GM23338 (cell line): ENCODE results near the gene CAPG. TPM values are rescaled to one million over a fixed set of nuclear protein-coding genes. Genes with fewer than 3 reads are reported as not detected.
A peak's percentile ranks its signal among the peaks of the same experiment; 100 is the strongest.
"Not testable (repeated sequence)": the region's sequence is repeated elsewhere in the genome, so short reads cannot be mapped to it uniquely, and the experiment has no call there.

Experiments used
- ATAC-seq: fragments of 200-7000 bp; cut with Tn5 transposase; 3 replicates; pipeline ENCODE4 v1.9.1; 2020
- DNase-seq: peaks from one replicate; pipeline ENCODE4 v3.0.0-alpha.2; 2015; ENCODE audit warnings: low spot score
- H2AFZ ChIP-seq: fragments of 200-600 bp; sonication (generic); 2 replicates; pipeline ENCODE4 v1.8.0; 2016; ENCODE audit warnings: antibody characterized with exemption, mild to moderate bottlenecking, moderate library complexity
- H3F3A ChIP-seq: fragments of 200-600 bp; sonication (generic); replicated peaks from 2 replicates; pipeline ENCODE4 v1.8.0; 2017; ENCODE audit warnings: antibody characterized with exemption, mixed run types, low read depth
- H3K27ac ChIP-seq: fragments of 200-600 bp; sonication (generic); 2 replicates; pipeline ENCODE4 v1.6.1; 2016; ENCODE audit warnings: low read depth
- H3K27me3 ChIP-seq: fragments of 200-600 bp; sonication (generic); 2 replicates; pipeline ENCODE4 v1.8.0; 2016; ENCODE audit warnings: mild to moderate bottlenecking, mixed run types, moderate library complexity; ENCODE audit not compliant: insufficient read depth
- H3K36me3 ChIP-seq: fragments of 200-600 bp; sonication (generic); 2 replicates; pipeline ENCODE4 v1.8.0; 2016; ENCODE audit warnings: mild to moderate bottlenecking; ENCODE audit not compliant: insufficient read depth
- H3K4me1 ChIP-seq: fragments of 200-600 bp; sonication (generic); 2 replicates; pipeline ENCODE4 v1.8.0; 2016; ENCODE audit warnings: mild to moderate bottlenecking, moderate library complexity; ENCODE audit not compliant: insufficient read depth
- H3K4me2 ChIP-seq: fragments of 200-600 bp; sonication (generic); 2 replicates; pipeline ENCODE4 v1.7.1; 2017; ENCODE audit warnings: mixed run types
- H3K4me3 ChIP-seq: fragments of 200-600 bp; sonication (generic); 2 replicates; pipeline ENCODE4 v1.6.1; 2016; ENCODE audit warnings: mixed run types
- H3K79me2 ChIP-seq: fragments of 200-600 bp; sonication (generic); replicated peaks from 2 replicates; pipeline ENCODE4 v1.8.0; 2017; ENCODE audit warnings: mild to moderate bottlenecking; ENCODE audit not compliant: insufficient read depth
- H3K9me2 ChIP-seq: fragments of 200-600 bp; sonication (generic); 2 replicates; pipeline ENCODE4 v1.8.0; 2017; ENCODE audit not compliant: insufficient read depth
- H4K20me1 ChIP-seq: fragments of 200-600 bp; sonication (generic); replicated peaks from 2 replicates; pipeline ENCODE4 v1.8.0; 2017; ENCODE audit warnings: mild to moderate bottlenecking; ENCODE audit not compliant: insufficient read depth
- H3K27ac Mint-ChIP-seq: 2 replicates; pipeline ENCODE4 v1.8.0; 2020; ENCODE audit warnings: inconsistent platforms, mild to moderate bottlenecking, moderate library complexity, mixed read lengths
- H3K27me3 Mint-ChIP-seq: 3 replicates; pipeline ENCODE4 v1.8.0; 2022; ENCODE audit warnings: low read depth, mild to moderate bottlenecking, moderate library complexity, mixed read lengths, inconsistent platforms; ENCODE audit not compliant: insufficient read depth, poor library complexity
- H3K36me3 Mint-ChIP-seq: 3 replicates; pipeline ENCODE4 v1.8.0; 2021; ENCODE audit warnings: low read depth, mild to moderate bottlenecking, inconsistent platforms, moderate library complexity, mixed read lengths
- H3K4me1 Mint-ChIP-seq: 3 replicates; pipeline ENCODE4 v1.8.0; 2020; ENCODE audit warnings: mild to moderate bottlenecking, inconsistent platforms, mixed read lengths
- H3K4me3 Mint-ChIP-seq: 3 replicates; pipeline ENCODE4 v1.8.0; 2021; ENCODE audit warnings: moderate library complexity, mild to moderate bottlenecking, inconsistent platforms, mixed read lengths
- H3K9me3 Mint-ChIP-seq: 3 replicates; pipeline ENCODE4 v1.8.0; 2020; ENCODE audit warnings: moderate library complexity, mild to moderate bottlenecking, inconsistent platforms, mixed read lengths
- CREB1 ChIP-seq: fragments of 250-450 bp; sonication (Bioruptor Pico); IDR thresholded peaks from 2 replicates; pipeline ENCODE4 v1.5.0; 2020; ENCODE audit warnings: low read depth, mild to moderate bottlenecking, moderate library complexity
- CTCF ChIP-seq, 2 experiments: fragments of 200-600 bp in 1 of 2; sonication (generic) in 1 of 2; conservative IDR thresholded peaks; 2 replicates each; pipeline versions ENCODE4 v1.5.1 to v1.6.1; 2016 to 2017; ENCODE audit warnings: antibody characterized with exemption in 2 of 2, low read depth in 2 of 2, mild to moderate bottlenecking in 2 of 2, moderate library complexity in 1 of 2
- ETS1 ChIP-seq: IDR thresholded peaks from 2 replicates; pipeline ENCODE4 v1.6.1; 2016; ENCODE audit warnings: antibody characterized with exemption
- EZH2phosphoT487 ChIP-seq: fragments of 200-600 bp; sonication (generic); IDR thresholded peaks from one replicate; pipeline ENCODE4 v1.8.1; 2018; ENCODE audit warnings: antibody characterized with exemption; ENCODE audit not compliant: unreplicated experiment
- POLR2AphosphoS5 ChIP-seq: IDR thresholded peaks from 2 replicates; pipeline ENCODE4 v1.6.1; 2016; ENCODE audit warnings: antibody characterized with exemption, low read depth
- polyA plus RNA-seq: library from polyadenylated mRNA; unstranded; fragments of >200 nt; fragmentation: Nextera tagmentation; extraction: Ambion mirVana; gene quantifications from 2 replicates; pipeline ENCODE4 v1.2.1, GENCODE V29; 2016
- total RNA-seq: library from RNA; depleted of rRNA; stranded (reverse); fragments of >200 nt; shearing (Covaris generic); gene quantifications from 2 replicates; pipeline ENCODE4 v1.2.3, GENCODE V29; 2014

Gene CAPG
- total and polyA plus RNA-seq, 2 experiments from 2014 or later, result 88.7 to 104 TPM

- no peaks in the 10 kb centered on the region for H4K20me1 ChIP-seq
- no peak for DNase-seq
- H3K9me3 Mint-ChIP-seq, result no peaks in the 10 kb centered on the region
- no peaks in the 10 kb centered on the region; the same call in 2 of the 3 replicates for H3K36me3 Mint-ChIP-seq
- H3K4me3 Mint-ChIP-seq, result peak overlapping the region; percentile 14; the same call in 1 of the 3 replicates
- peaks cover 36% of the 10 kb centered on the region for H3K4me1 ChIP-seq
- H3K4me1 Mint-ChIP-seq, result peaks cover 33% of the 10 kb centered on the region
- ATAC-seq, result no peak
- TF ChIP-seq CREB1 (CRISPR knock-in tag), result no peak
- TF ChIP-seq CTCF (conservative IDR thresholded peaks at IDR 0.05; ENCODE audit: low read depth in 2 of 2), result no peak
- H3K4me3 ChIP-seq, result no peak overlapping the region
- no peaks in the 10 kb centered on the region for H3K9me2 ChIP-seq
- no peaks in the 10 kb centered on the region for H3K36me3 ChIP-seq
- H3F3A ChIP-seq, result peaks cover 16% of the 10 kb centered on the region; the same call in 1 of the 2 replicates
- H2AFZ ChIP-seq, result no peak overlapping the region
- no peak overlapping the region for H3K27ac Mint-ChIP-seq
- no peak overlapping the region for H3K27ac ChIP-seq
- peaks cover 4% of the 10 kb centered on the region; the same call in 1 of the 2 replicates for H3K79me2 ChIP-seq
- H3K4me2 ChIP-seq, result no peak overlapping the region
- H3K27me3 Mint-ChIP-seq, result peaks cover 23% of the 10 kb centered on the region
- H3K27me3 ChIP-seq, result no peaks in the 10 kb centered on the region
These were observed 4.8 kb upstream of the CAPG start for GRCh38 chr2:85414761-85415553.

GRCh38 chr2:85414421-85414759, 4.2 kb upstream of the CAPG start:
- Histone ChIP-seq H3K4me3 (peak overlapping the region; percentile 57), H3K4me2 (peak overlapping the region; percentile 89), H3F3A (peaks cover 13% of the 10 kb centered on the region; the same call in 1 of the 2 replicates), H3K4me1 (peaks cover 37% of the 10 kb centered on the region), H2AFZ (peak overlapping the region; percentile 98)
- not testable (repeated sequence) for H3K27me3 ChIP-seq, H3K79me2 ChIP-seq, H3K9me2 ChIP-seq, DNase-seq, H3K36me3 ChIP-seq, ATAC-seq, H3K36me3 Mint-ChIP-seq, H3K27ac ChIP-seq, H3K27ac Mint-ChIP-seq, H4K20me1 ChIP-seq, H3K9me3 Mint-ChIP-seq
- Mint-ChIP-seq H3K27me3 (peaks cover 27% of the 10 kb centered on the region), H3K4me3 (peak overlapping the region; percentile 89; the same call in 2 of the 3 replicates), H3K4me1 (peaks cover 34% of the 10 kb centered on the region)

GRCh38 chr2:85413592-85414420, 3.6 kb upstream of the CAPG start:
- H3K27ac Mint-ChIP-seq, result no peak overlapping the region
- peak overlapping the region; percentile 98 for H2AFZ ChIP-seq
- peak; percentile 83 for DNase-seq

More at GRCh38 chr2:85413592-85414420, 3.6 kb upstream of the CAPG start:
- H3K9me3 Mint-ChIP-seq, result no peaks in the 10 kb centered on the region
- Histone ChIP-seq H3K4me1 (peaks cover 37% of the 10 kb centered on the region), H3K4me3 (peak overlapping the region; percentile 57), H3K27me3 (no peaks in the 10 kb centered on the region), H3K9me2 (no peaks in the 10 kb centered on the region), H3K27ac (no peak overlapping the region), H4K20me1 (no peaks in the 10 kb centered on the region), H3K4me2 (peak overlapping the region; percentile 89), H3K79me2 (no peaks in the 10 kb centered on the region), H3F3A (peaks cover 14% of the 10 kb centered on the region; the same call in 1 of the 2 replicates), H3K36me3 (no peaks in the 10 kb centered on the region)
- H3K27me3 Mint-ChIP-seq, result peaks cover 27% of the 10 kb centered on the region
- TF ChIP-seq ETS1 (no peak), POLR2AphosphoS5 (peak; percentile 61), EZH2phosphoT487 (no peak)
- H3K4me1 Mint-ChIP-seq, result peaks cover 34% of the 10 kb centered on the region
- peak overlapping the region; percentile 89 for H3K4me3 Mint-ChIP-seq
- peak; percentile 56 for ATAC-seq
- H3K36me3 Mint-ChIP-seq, result no peaks in the 10 kb centered on the region
